HG03439 (cell line): ENCODE results near the gene AGBL3.

Experiments used
- ATAC-seq: cut with Tn5 transposase; IDR thresholded peaks from one replicate; pipeline ENCODE4 v1.9.1; 2021; ENCODE audit warnings: mild to moderate bottlenecking, moderate library complexity; ENCODE audit not compliant: unreplicated experiment

Gene AGBL3

GRCh38 chr7:134986363-134987251 is at the start of gene AGBL3:
AGBL3 (plus strand) TSS chr7:134986508; CDS start chr7:134987934, 1,426 bp downstream.
- ATAC-seq = peak; percentile 81

DNA sequence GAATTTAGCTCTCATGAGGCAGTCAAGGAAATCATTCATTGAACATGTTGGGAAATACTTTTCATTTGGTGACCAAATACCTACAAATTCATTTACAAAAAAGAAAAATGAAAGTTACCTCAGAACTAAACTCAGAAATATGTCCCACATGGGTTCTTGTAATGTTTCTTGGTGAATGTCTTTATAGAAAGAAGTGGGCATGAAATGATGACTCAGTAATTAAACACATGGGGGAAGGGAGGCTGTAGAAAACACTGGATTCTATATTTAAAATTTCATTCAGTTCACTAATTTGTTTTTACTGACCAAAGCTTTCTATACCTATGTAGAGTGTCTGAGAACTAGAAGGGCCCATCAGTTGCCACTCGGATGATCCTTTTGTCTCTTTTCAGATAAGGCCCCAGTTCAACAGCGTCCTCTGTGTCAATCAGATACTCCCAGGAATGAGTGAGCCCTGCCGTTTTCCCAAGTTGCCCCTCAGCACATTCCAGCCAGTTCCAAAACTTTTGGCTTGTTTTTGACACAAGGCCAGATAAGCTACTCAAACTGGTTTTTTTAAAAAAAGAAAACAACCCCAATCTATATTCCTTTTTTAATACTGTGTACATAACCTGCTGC is 49.3 kb upstream of the AGBL3 start:
- ATAC-seq = no peak

- ATAC-seq = no peak
These were observed 48.2 kb upstream of the AGBL3 start for GRCh38 chr7:134938141-134938540.

GRCh38 chr7:134939136-134939535 is 47.2 kb upstream of the AGBL3 start:
- no peak for ATAC-seq

GRCh38 chr7:134940729-134941128 is 45.6 kb upstream of the AGBL3 start:
- ATAC-seq = no peak

GRCh38 chr7:134941185-134941900 is 45.0 kb upstream of the AGBL3 start:
- ATAC-seq = no peak

DNA sequence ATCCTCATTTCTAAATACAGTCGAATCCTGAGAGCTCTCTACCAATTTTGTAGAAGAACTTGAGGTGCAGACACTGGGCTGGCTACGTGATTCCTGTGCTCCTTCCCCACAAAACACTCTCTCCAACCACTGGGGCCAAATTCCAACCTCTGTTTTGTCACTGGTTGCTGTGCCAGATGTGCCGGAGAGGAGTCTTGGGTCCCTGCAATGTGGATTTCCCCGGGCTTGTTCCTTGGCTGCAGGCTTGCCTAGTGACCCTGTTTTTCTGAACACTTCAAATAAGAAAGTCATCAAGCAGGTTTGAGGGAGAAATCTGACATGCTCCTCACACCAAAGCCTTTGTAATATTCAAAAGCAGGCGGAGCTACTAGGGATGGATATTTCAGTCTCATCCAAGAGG is 44.4 kb upstream of the AGBL3 start:
- no peak for ATAC-seq

GRCh38 chr7:134942690-134943466 is 43.4 kb upstream of the AGBL3 start:
- ATAC-seq = no peak

DNA sequence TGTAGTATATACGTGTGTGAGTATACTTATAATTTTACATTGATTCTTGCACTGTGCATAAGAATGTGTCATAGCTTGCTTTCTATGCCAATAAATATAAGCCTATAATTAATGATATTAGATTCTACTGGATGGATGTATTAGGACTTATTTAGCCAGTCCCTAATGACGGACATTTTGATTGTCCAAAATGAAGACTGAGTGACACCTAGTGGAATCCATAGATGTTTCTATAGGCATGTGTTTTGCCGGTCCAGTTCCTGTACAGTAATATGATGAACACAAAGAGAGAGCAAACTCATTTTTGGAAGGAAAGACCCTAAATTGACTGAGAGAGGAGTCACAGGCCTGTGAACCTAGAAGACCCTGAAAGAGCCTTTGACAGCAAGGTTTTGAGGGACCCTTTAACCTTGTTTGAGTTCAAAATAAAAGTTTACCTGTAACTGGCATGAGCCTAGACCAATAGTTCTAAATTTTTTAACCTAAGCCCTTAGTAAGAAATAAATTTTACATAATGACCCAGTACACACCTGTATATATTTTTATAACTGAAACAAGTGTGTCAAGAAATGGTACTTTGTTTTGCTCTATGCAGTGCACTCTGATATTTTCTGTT is 42.4 kb upstream of the AGBL3 start:
- peak; percentile 64 for ATAC-seq

- ATAC-seq = no peak
These were observed 40.6 kb upstream of the AGBL3 start for GRCh38 chr7:134945691-134946090.

- ATAC-seq = no peak
These were observed 40.0 kb upstream of the AGBL3 start for GRCh38 chr7:134946260-134946659.

- no peak for ATAC-seq
These were observed 39.0 kb upstream of the AGBL3 start for GRCh38 chr7:134947329-134947728.

DNA sequence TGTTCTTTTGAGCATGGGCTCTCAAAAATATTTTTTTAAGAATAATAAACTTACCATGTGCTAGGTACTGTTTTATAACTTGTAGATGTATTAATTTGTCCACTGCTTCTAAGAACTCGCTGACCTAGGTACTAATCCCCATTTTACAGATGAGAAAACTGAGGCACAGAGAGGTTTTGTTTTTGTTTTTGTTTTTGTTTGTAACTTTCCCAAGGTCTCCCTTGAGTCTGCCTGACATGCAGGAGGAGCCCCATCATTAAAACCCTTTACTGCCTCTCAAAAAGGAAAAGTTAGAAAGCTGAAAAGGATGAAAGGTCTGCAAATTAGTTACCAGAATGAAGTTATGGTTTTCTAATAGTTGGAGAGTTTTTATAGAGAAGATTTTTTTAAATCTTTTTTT is 38.5 kb upstream of the AGBL3 start:
- ATAC-seq = no peak

DNA sequence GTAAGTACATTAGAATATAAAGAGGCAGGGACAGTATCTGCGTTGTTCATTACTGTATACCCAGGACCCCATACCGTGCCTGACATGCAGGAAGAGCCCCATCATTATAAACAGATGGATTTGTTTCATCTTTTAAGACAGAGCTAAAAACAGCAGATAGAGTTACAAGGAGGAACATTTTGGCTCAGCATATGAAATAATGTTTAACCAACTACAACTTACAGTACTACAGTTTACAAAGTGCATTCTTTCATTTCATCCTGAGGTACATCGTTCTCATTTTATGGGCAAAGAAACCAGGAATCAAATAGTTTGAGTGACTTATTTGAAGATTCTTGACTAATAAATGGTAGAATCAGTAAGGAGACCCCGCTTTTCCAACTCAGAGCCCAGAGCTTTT is 38.1 kb upstream of the AGBL3 start:
- no peak for ATAC-seq

- ATAC-seq = no peak
These were observed 37.6 kb upstream of the AGBL3 start for GRCh38 chr7:134948736-134949135.

GRCh38 chr7:134949171-134949570 is 37.1 kb upstream of the AGBL3 start:
- ATAC-seq = no peak

DNA sequence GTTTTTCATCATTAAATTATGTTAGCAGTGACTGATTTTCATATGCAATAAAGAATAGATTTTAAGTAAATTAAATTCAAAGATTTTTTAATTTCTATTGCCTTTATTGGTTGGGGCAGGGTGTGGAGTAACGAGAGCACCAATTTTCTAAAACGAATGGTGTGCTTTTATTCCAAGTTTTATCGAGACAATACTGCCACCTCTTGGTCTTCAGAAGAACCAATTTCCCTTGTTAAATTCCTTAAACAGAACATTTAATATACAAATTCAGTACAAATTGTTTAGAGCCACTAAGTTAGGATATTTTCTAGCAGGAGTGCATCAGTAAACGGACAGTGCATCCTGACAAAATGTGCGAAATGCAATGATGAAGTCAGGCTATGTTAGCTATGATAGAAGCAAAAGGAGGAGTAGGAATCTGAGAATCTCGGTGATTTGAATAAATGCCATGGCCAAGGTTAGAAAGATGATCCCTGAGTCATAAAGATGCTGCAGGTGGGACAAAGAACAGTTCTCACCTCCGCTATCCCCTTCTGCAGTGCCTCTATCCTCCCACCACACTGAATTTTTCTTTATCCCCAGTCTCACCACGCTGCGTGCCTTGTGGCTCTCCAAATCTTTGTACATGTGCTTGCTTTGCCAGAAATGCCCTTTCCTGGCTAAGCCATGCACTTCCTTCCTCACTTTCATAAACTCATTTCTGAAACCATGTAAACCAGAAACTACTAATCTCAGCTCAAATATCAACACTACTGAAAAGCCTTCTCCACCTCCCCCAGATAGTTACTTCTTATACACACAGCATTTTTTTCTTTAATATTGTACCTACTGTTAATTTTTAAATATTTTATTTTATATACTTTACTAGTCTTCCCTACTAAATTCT is 31.9 kb upstream of the AGBL3 start:
- no peak for ATAC-seq

GRCh38 chr7:134957005-134957404 is 29.3 kb upstream of the AGBL3 start:
- ATAC-seq = no peak

GRCh38 chr7:134959810-134960209 is 26.5 kb upstream of the AGBL3 start:
- no peak for ATAC-seq
